CD4-positive, alpha-beta memory T cell (primary cell): ENCODE results near the gene NDUFA7. TPM values are rescaled to one million over a fixed set of nuclear protein-coding genes. Genes with fewer than 3 reads are reported as not detected.
"Not testable (repeated sequence)": the region's sequence is repeated elsewhere in the genome, so short reads cannot be mapped to it uniquely, and the experiment has no call there.

Source experiments
- CTCF ChIA-PET: fragments of 350-600 bp; sonication (Branson Sonifier 250); formaldehyde crosslinking; loops from one replicate; lab custom pipeline; 2021; ENCODE audit warnings: inconsistent platforms; ENCODE audit not compliant: partially characterized antibody; lab: Charles Lee
- POLR2A ChIA-PET: fragments of 350-600 bp; sonication (Branson Sonifier 250); formaldehyde crosslinking; loops from one replicate; lab custom pipeline; 2021; ENCODE audit not compliant: partially characterized antibody; lab: Charles Lee
- DNase-seq, 5 donors: peaks; one replicate each; pipeline versions ENCODE4 v3.0.0 to v3.0.0-alpha.2; 2020 to 2022; ENCODE audit warnings: mixed read lengths in 1 of 5
- H3K27ac ChIP-seq: one replicate; pipeline ENCODE4 v1.7.0; 2013; ENCODE audit warnings: low read depth, low read length
- H3K27me3 ChIP-seq: 2 replicates; pipeline ENCODE4 v1.7.0; 2013; ENCODE audit warnings: mild to moderate bottlenecking, low read length, moderate library complexity; ENCODE audit not compliant: insufficient read depth
- H3K36me3 ChIP-seq: 2 replicates; pipeline ENCODE4 v1.7.0; 2013; ENCODE audit warnings: mild to moderate bottlenecking, low read length, moderate library complexity; ENCODE audit not compliant: insufficient read depth
- H3K4me1 ChIP-seq: 2 replicates; pipeline ENCODE4 v1.7.0; 2013; ENCODE audit warnings: mild to moderate bottlenecking, low read length, moderate library complexity; ENCODE audit not compliant: insufficient read depth
- H3K4me3 ChIP-seq, 2 donors: one replicate each; pipeline ENCODE4 v1.7.0; 2013; ENCODE audit warnings: low read length in 2 of 2, mild to moderate bottlenecking in 1 of 2
- H3K9me3 ChIP-seq, 2 donors: one replicate each; pipeline ENCODE4 v1.7.0; 2013; ENCODE audit warnings: low read length in 2 of 2, control low read depth in 1 of 2; ENCODE audit not compliant: control insufficient read depth in 1 of 2
- H3K27ac Mint-ChIP-seq, 7 donors: one replicate each; pipeline ENCODE4 v1.8.0; 2020 to 2021; ENCODE audit warnings: mixed read lengths in 7 of 7, mild to moderate bottlenecking in 6 of 7, inconsistent platforms in 3 of 7, moderate library complexity in 3 of 7
- H3K27me3 Mint-ChIP-seq, 2 donors: one replicate each; pipeline ENCODE4 v1.8.0; 2020 to 2021; ENCODE audit warnings: mixed read lengths in 2 of 2
- H3K36me3 Mint-ChIP-seq, 2 donors: one replicate each; pipeline ENCODE4 v1.8.0; 2020 to 2021; ENCODE audit warnings: mixed read lengths in 2 of 2, inconsistent platforms in 1 of 2, mild to moderate bottlenecking in 1 of 2
- H3K4me1 Mint-ChIP-seq, 4 donors: one replicate each; pipeline ENCODE4 v1.8.0; 2020 to 2021; ENCODE audit warnings: mixed read lengths in 4 of 4, mild to moderate bottlenecking in 1 of 4
- H3K4me3 Mint-ChIP-seq, 8 donors: one replicate each; pipeline ENCODE4 v1.8.0; 2020 to 2021; ENCODE audit warnings: mixed read lengths in 8 of 8, mild to moderate bottlenecking in 7 of 8, moderate library complexity in 6 of 8, inconsistent platforms in 3 of 8
- H3K9me3 Mint-ChIP-seq, 8 donors: one replicate each; pipeline ENCODE4 v1.8.0; 2020 to 2021; ENCODE audit warnings: mixed read lengths in 8 of 8, mild to moderate bottlenecking in 5 of 8, inconsistent platforms in 3 of 8, moderate library complexity in 1 of 8
- intact Hi-C: fragments of 100-400 bp; cut with micrococcal nuclease; formaldehyde crosslinking; loops from one replicate; pipeline ENCODE4 v1.15.1; 2023
- polyA plus RNA-seq, 2 donors: library from polyadenylated mRNA; unstranded; fragments of 300-500 nt; fragmentation: Illumina TruSeq; gene quantifications; one replicate each; pipeline ENCODE4 v1.2.3, GENCODE V29; 2021
- total RNA-seq, 2 experiments: library from RNA; stranded (reverse); gene quantifications; one replicate each; pipeline ENCODE4 v1.2.3, GENCODE V29; 2021

Gene NDUFA7
- total and polyA plus RNA-seq, 4 experiments from 2014 or later: 30.4 to 115 (median 69.8) TPM

GRCh38 chr19:8319807-8320520 lies 1.2 kb downstream of the NDUFA7 start:
- Mint-ChIP-seq H3K36me3 (peaks cover 11 to 35% of the 10 kb centered on the region in 2 donors), H3K27me3 (no peaks in the 10 kb centered on the region), H3K27ac (peak overlapping the region; percentile 97 to 99 (median 99)), H3K4me3 (peak overlapping the region; percentile 94 to 99 (median 97)), H3K4me1 (peaks cover 9 to 44% (median 33%) of the 10 kb centered on the region in 4 donors), H3K9me3 (no peaks in the 10 kb centered on the region)
- intact Hi-C loops: loop anchor here (10.0 kb wide), 1 partner anchor 165 kb away; no protein-coding TSS in a partner anchor
- Histone ChIP-seq H3K4me1 (peaks cover 42% of the 10 kb centered on the region), H3K36me3 (peaks cover 24% of the 10 kb centered on the region), H3K27ac (peak overlapping the region; percentile 97), H3K27me3 (no peaks in the 10 kb centered on the region), H3K9me3 (no peaks in the 10 kb centered on the region), H3K4me3 (peak overlapping the region in 1 of 2 donors; percentile 96)
- DNase-seq: no peak
- POLR2A ChIA-PET: interaction anchor here (0.6 to 2.7 kb wide), 7 partner anchors 9 to 251 kb away, joined by 4 to 25 read pairs (median 8); partner anchors contain the start of genes CD320 and KANK3
- CTCF ChIA-PET: interaction anchor here (0.8 to 2.8 kb wide), 4 partner anchors 8 to 377 kb away, joined by 3 to 27 read pairs (median 3); partner anchors contain the start of gene TIMM44

- intact Hi-C loops, H3K27me3 Mint-ChIP-seq, H3K27me3 ChIP-seq, DNase-seq, H3K27ac ChIP-seq, H3K9me3 Mint-ChIP-seq, H3K9me3 ChIP-seq, H3K4me3 ChIP-seq: not testable (repeated sequence)
- peak overlapping the region in 2 of 7 donors; percentile 88 to 99 for H3K27ac Mint-ChIP-seq
- peak overlapping the region in 4 of 8 donors; percentile 29 to 44 (median 33) for H3K4me3 Mint-ChIP-seq
- H3K4me1 Mint-ChIP-seq: peaks cover 9 to 44% (median 33%) of the 10 kb centered on the region in 4 donors
- ChIA-PET POLR2A (interaction anchor here (0.6 to 0.8 kb wide), 2 partner anchors 13 to 50 kb away, joined by 3 read pairs; no protein-coding TSS in a partner anchor), CTCF (interaction anchor here (0.7 kb wide), 2 partner anchors 8 to 448 kb away, joined by 3 read pairs; no protein-coding TSS in a partner anchor)
- peaks cover 42% of the 10 kb centered on the region for H3K4me1 ChIP-seq
- H3K36me3 ChIP-seq: peaks cover 22% of the 10 kb centered on the region
- peaks cover 16 to 43% of the 10 kb centered on the region in 2 donors for H3K36me3 Mint-ChIP-seq
Measured at GRCh38 chr19:8318835-8319234, 2.3 kb downstream of the NDUFA7 start.

GRCh38 chr19:8316351-8317125 lies 4.6 kb downstream of the NDUFA7 start:
- Histone ChIP-seq H3K27me3 (no peaks in the 10 kb centered on the region), H3K36me3 (peaks cover 18% of the 10 kb centered on the region), H3K4me1 (peaks cover 21% of the 10 kb centered on the region), H3K4me3 (no peak overlapping the region), H3K9me3 (no peaks in the 10 kb centered on the region), H3K27ac (no peak overlapping the region)
- peaks cover 6 to 26% (median 18%) of the 10 kb centered on the region in 4 donors for H3K4me1 Mint-ChIP-seq
- H3K36me3 Mint-ChIP-seq: peaks cover 10 to 31% of the 10 kb centered on the region in 2 donors
- no peak overlapping the region for H3K4me3 Mint-ChIP-seq
- H3K27me3 Mint-ChIP-seq: no peaks in the 10 kb centered on the region
- intact Hi-C loops: no loop called here
- DNase-seq: no peak
- POLR2A ChIA-PET: interaction anchor here (1.1 kb wide), 1 partner anchor 8 kb away, joined by 5 read pairs; the partner anchor contains the start of gene CD320
- no peak overlapping the region for H3K27ac Mint-ChIP-seq
- H3K9me3 Mint-ChIP-seq: no peaks in the 10 kb centered on the region
- CTCF ChIA-PET: interaction anchor here (0.7 kb wide), 3 partner anchors 47 to 1187 kb away, joined by 3 to 4 read pairs (median 3); no protein-coding TSS in a partner anchor

- H3K9me3 ChIP-seq, H3K4me3 ChIP-seq, H3K9me3 Mint-ChIP-seq, H3K27ac Mint-ChIP-seq, H3K27me3 Mint-ChIP-seq, H3K4me3 Mint-ChIP-seq, intact Hi-C loops, CTCF ChIA-PET, H3K27me3 ChIP-seq, H3K27ac ChIP-seq: not testable (repeated sequence)
- DNase-seq: peak in 1 of 5 donors; percentile 6
- H3K4me1 ChIP-seq: peaks cover 13% of the 10 kb centered on the region
- POLR2A ChIA-PET: interaction anchor here (0.8 kb wide), 1 partner anchor 9 kb away, joined by 3 read pairs; no protein-coding TSS in a partner anchor
- peaks cover 3 to 13% (median 9%) of the 10 kb centered on the region in 4 donors for H3K4me1 Mint-ChIP-seq
- peaks cover 10 to 23% of the 10 kb centered on the region in 2 donors for H3K36me3 Mint-ChIP-seq
- peaks cover 23% of the 10 kb centered on the region for H3K36me3 ChIP-seq
Measured at GRCh38 chr19:8314981-8315640, 6.1 kb downstream of the NDUFA7 start.

GRCh38 chr19:8311461-8312260 lies 9.5 kb downstream of the NDUFA7 start:
- Histone ChIP-seq H3K27ac (no peak overlapping the region), H3K4me3 (no peak overlapping the region), H3K9me3 (no peaks in the 10 kb centered on the region), H3K4me1 (peaks cover 25% of the 10 kb centered on the region), H3K27me3 (no peaks in the 10 kb centered on the region), H3K36me3 (peaks cover 23% of the 10 kb centered on the region)
- ChIA-PET CTCF (interaction anchor here (1.4 kb wide), 1 partner anchor 9 kb away, joined by 3 read pairs; no protein-coding TSS in a partner anchor), POLR2A (interaction anchor here (0.8 to 3.7 kb wide), 2 partner anchors 9 to 42 kb away, joined by 3 to 25 read pairs; partner anchors contain the start of genes NDUFA7 and RPS28)
- H3K9me3 Mint-ChIP-seq: no peaks in the 10 kb centered on the region
- H3K4me1 Mint-ChIP-seq: peaks cover 9 to 31% (median 21%) of the 10 kb centered on the region in 4 donors
- H3K27me3 Mint-ChIP-seq: no peaks in the 10 kb centered on the region
- H3K4me3 Mint-ChIP-seq: no peak overlapping the region
- H3K36me3 Mint-ChIP-seq: peaks cover 10 to 34% of the 10 kb centered on the region in 2 donors
- intact Hi-C loops: no loop called here
- DNase-seq: peak in 1 of 5 donors; percentile 33
- no peak overlapping the region for H3K27ac Mint-ChIP-seq
